GM23338 (cell line): ENCODE results near the gene ODAD4. TPM values are rescaled to one million over a fixed set of nuclear protein-coding genes. Genes with fewer than 3 reads are reported as not detected.

Experiments used
- ATAC-seq: fragments of 200-7000 bp; cut with Tn5 transposase; 3 replicates; pipeline ENCODE4 v1.9.1; 2020
- DNase-seq: peaks from one replicate; pipeline ENCODE4 v3.0.0-alpha.2; 2015; ENCODE audit warnings: low spot score
- H2AFZ ChIP-seq: fragments of 200-600 bp; sonication (generic); 2 replicates; pipeline ENCODE4 v1.8.0; 2016; ENCODE audit warnings: antibody characterized with exemption, mild to moderate bottlenecking, moderate library complexity
- H3F3A ChIP-seq: fragments of 200-600 bp; sonication (generic); replicated peaks from 2 replicates; pipeline ENCODE4 v1.8.0; 2017; ENCODE audit warnings: antibody characterized with exemption, mixed run types, low read depth
- H3K27ac ChIP-seq: fragments of 200-600 bp; sonication (generic); 2 replicates; pipeline ENCODE4 v1.6.1; 2016; ENCODE audit warnings: low read depth
- H3K27me3 ChIP-seq: fragments of 200-600 bp; sonication (generic); 2 replicates; pipeline ENCODE4 v1.8.0; 2016; ENCODE audit warnings: mild to moderate bottlenecking, mixed run types, moderate library complexity; ENCODE audit not compliant: insufficient read depth
- H3K36me3 ChIP-seq: fragments of 200-600 bp; sonication (generic); 2 replicates; pipeline ENCODE4 v1.8.0; 2016; ENCODE audit warnings: mild to moderate bottlenecking; ENCODE audit not compliant: insufficient read depth
- H3K4me1 ChIP-seq: fragments of 200-600 bp; sonication (generic); 2 replicates; pipeline ENCODE4 v1.8.0; 2016; ENCODE audit warnings: mild to moderate bottlenecking, moderate library complexity; ENCODE audit not compliant: insufficient read depth
- H3K4me2 ChIP-seq: fragments of 200-600 bp; sonication (generic); 2 replicates; pipeline ENCODE4 v1.7.1; 2017; ENCODE audit warnings: mixed run types
- H3K4me3 ChIP-seq: fragments of 200-600 bp; sonication (generic); 2 replicates; pipeline ENCODE4 v1.6.1; 2016; ENCODE audit warnings: mixed run types
- H3K79me2 ChIP-seq: fragments of 200-600 bp; sonication (generic); replicated peaks from 2 replicates; pipeline ENCODE4 v1.8.0; 2017; ENCODE audit warnings: mild to moderate bottlenecking; ENCODE audit not compliant: insufficient read depth
- H3K9me2 ChIP-seq: fragments of 200-600 bp; sonication (generic); 2 replicates; pipeline ENCODE4 v1.8.0; 2017; ENCODE audit not compliant: insufficient read depth
- H4K20me1 ChIP-seq: fragments of 200-600 bp; sonication (generic); replicated peaks from 2 replicates; pipeline ENCODE4 v1.8.0; 2017; ENCODE audit warnings: mild to moderate bottlenecking; ENCODE audit not compliant: insufficient read depth
- H3K27ac Mint-ChIP-seq: 2 replicates; pipeline ENCODE4 v1.8.0; 2020; ENCODE audit warnings: inconsistent platforms, mild to moderate bottlenecking, moderate library complexity, mixed read lengths
- H3K27me3 Mint-ChIP-seq: 3 replicates; pipeline ENCODE4 v1.8.0; 2022; ENCODE audit warnings: low read depth, mild to moderate bottlenecking, moderate library complexity, mixed read lengths, inconsistent platforms; ENCODE audit not compliant: insufficient read depth, poor library complexity
- H3K36me3 Mint-ChIP-seq: 3 replicates; pipeline ENCODE4 v1.8.0; 2021; ENCODE audit warnings: low read depth, mild to moderate bottlenecking, inconsistent platforms, moderate library complexity, mixed read lengths
- H3K4me1 Mint-ChIP-seq: 3 replicates; pipeline ENCODE4 v1.8.0; 2020; ENCODE audit warnings: mild to moderate bottlenecking, inconsistent platforms, mixed read lengths
- H3K4me3 Mint-ChIP-seq: 3 replicates; pipeline ENCODE4 v1.8.0; 2021; ENCODE audit warnings: moderate library complexity, mild to moderate bottlenecking, inconsistent platforms, mixed read lengths
- H3K9me3 Mint-ChIP-seq: 3 replicates; pipeline ENCODE4 v1.8.0; 2020; ENCODE audit warnings: moderate library complexity, mild to moderate bottlenecking, inconsistent platforms, mixed read lengths
- CREB1 ChIP-seq: fragments of 250-450 bp; sonication (Bioruptor Pico); IDR thresholded peaks from 2 replicates; pipeline ENCODE4 v1.5.0; 2020; ENCODE audit warnings: low read depth, mild to moderate bottlenecking, moderate library complexity
- CTCF ChIP-seq, 2 experiments: fragments of 200-600 bp in 1 of 2; sonication (generic) in 1 of 2; conservative IDR thresholded peaks; 2 replicates each; pipeline versions ENCODE4 v1.5.1 to v1.6.1; 2016 to 2017; ENCODE audit warnings: antibody characterized with exemption in 2 of 2, low read depth in 2 of 2, mild to moderate bottlenecking in 2 of 2, moderate library complexity in 1 of 2
- EZH2 ChIP-seq: fragments of 200-600 bp; sonication (generic); IDR thresholded peaks from one replicate; pipeline ENCODE4 v1.8.0; 2017; ENCODE audit warnings: antibody characterized with exemption, mild to moderate bottlenecking, low read depth; ENCODE audit not compliant: unreplicated experiment
- EZH2phosphoT487 ChIP-seq: fragments of 200-600 bp; sonication (generic); IDR thresholded peaks from one replicate; pipeline ENCODE4 v1.8.1; 2018; ENCODE audit warnings: antibody characterized with exemption; ENCODE audit not compliant: unreplicated experiment
- JUNB ChIP-seq: IDR thresholded peaks from one replicate; pipeline ENCODE4 v1.6.1; 2016; ENCODE audit warnings: antibody characterized with exemption; ENCODE audit not compliant: unreplicated experiment
- NANOG ChIP-seq: IDR thresholded peaks from 2 replicates; pipeline ENCODE4 v1.6.1; 2016; ENCODE audit warnings: antibody characterized with exemption, borderline replicate concordance
- POLR2AphosphoS5 ChIP-seq: IDR thresholded peaks from 2 replicates; pipeline ENCODE4 v1.6.1; 2016; ENCODE audit warnings: antibody characterized with exemption, low read depth
- STAT1 ChIP-seq: IDR thresholded peaks from one replicate; pipeline ENCODE4 v1.6.1; 2016; ENCODE audit warnings: antibody characterized with exemption; ENCODE audit not compliant: unreplicated experiment
- ZNF114 ChIP-seq: fragments of 250-450 bp; sonication (Bioruptor Pico); IDR thresholded peaks from 2 replicates; pipeline ENCODE4 v1.5.0; 2020; ENCODE audit warnings: mild to moderate bottlenecking, moderate library complexity
- ZNF331 ChIP-seq: fragments of 250-450 bp; sonication (Bioruptor Pico); IDR thresholded peaks from 2 replicates; pipeline ENCODE4 v1.5.0; 2020; ENCODE audit warnings: low read depth, mild to moderate bottlenecking, moderate library complexity
- ZNF462 ChIP-seq: fragments of 250-450 bp; sonication (Bioruptor Pico); IDR thresholded peaks from 2 replicates; pipeline ENCODE4 v1.5.0; 2020; ENCODE audit warnings: mild to moderate bottlenecking, moderate library complexity
- polyA plus RNA-seq: library from polyadenylated mRNA; unstranded; fragments of >200 nt; fragmentation: Nextera tagmentation; extraction: Ambion mirVana; gene quantifications from 2 replicates; pipeline ENCODE4 v1.2.1, GENCODE V29; 2016
- total RNA-seq: library from RNA; depleted of rRNA; stranded (reverse); fragments of >200 nt; shearing (Covaris generic); gene quantifications from 2 replicates; pipeline ENCODE4 v1.2.3, GENCODE V29; 2014

The ODAD4 gene
- total and polyA plus RNA-seq, 2 experiments from 2014 or later, result 1.7 to 1.8 TPM

GRCh38 chr17:41919165-41919817, 11.1 kb upstream of the ODAD4 start:
- Histone ChIP-seq H4K20me1 (peaks cover 36% of the 10 kb centered on the region), H2AFZ (peak overlapping the region; percentile 95), H3K36me3 (no peaks in the 10 kb centered on the region; the same call in 1 of the 2 replicates), H3K4me3 (peak overlapping the region; percentile 99), H3K27ac (peak overlapping the region; percentile 99), H3K27me3 (no peaks in the 10 kb centered on the region), H3F3A (peaks cover 19% of the 10 kb centered on the region), H3K9me2 (no peaks in the 10 kb centered on the region), H3K4me2 (peak overlapping the region; percentile 88), H3K4me1 (peaks cover 43% of the 10 kb centered on the region), H3K79me2 (peaks cover 45% of the 10 kb centered on the region)
- TF ChIP-seq STAT1 (no peak), POLR2AphosphoS5 (peak; percentile 70; the same call in 1 of the 2 replicates)
- peaks cover 41% of the 10 kb centered on the region for H3K4me1 Mint-ChIP-seq
- H3K4me3 Mint-ChIP-seq, result peak overlapping the region; percentile 90
- H3K27me3 Mint-ChIP-seq, result peaks cover 15% of the 10 kb centered on the region
- DNase-seq (peak; percentile 84), ATAC-seq (peak; percentile 73)
- peak overlapping the region; percentile 96 for H3K27ac Mint-ChIP-seq
- H3K9me3 Mint-ChIP-seq, result no peaks in the 10 kb centered on the region; the same call in 2 of the 3 replicates
- H3K36me3 Mint-ChIP-seq, result peaks cover 25% of the 10 kb centered on the region

- Histone ChIP-seq H3K36me3 (no peaks in the 10 kb centered on the region; the same call in 1 of the 2 replicates), H3K4me2 (peak overlapping the region; percentile 88), H3K4me3 (peak overlapping the region; percentile 99), H3K79me2 (peaks cover 38% of the 10 kb centered on the region), H3K4me1 (peaks cover 37% of the 10 kb centered on the region), H3K27ac (peak overlapping the region; percentile 99), H4K20me1 (peaks cover 29% of the 10 kb centered on the region), H3K9me2 (no peaks in the 10 kb centered on the region), H3K27me3 (no peaks in the 10 kb centered on the region), H2AFZ (peak overlapping the region; percentile 95), H3F3A (peaks cover 19% of the 10 kb centered on the region)
- peak overlapping the region; percentile 17 for H3K27ac Mint-ChIP-seq
- peaks cover 33% of the 10 kb centered on the region for H3K4me1 Mint-ChIP-seq
- peaks cover 12% of the 10 kb centered on the region for H3K27me3 Mint-ChIP-seq
- peak overlapping the region; percentile 90 for H3K4me3 Mint-ChIP-seq
- peaks cover 18% of the 10 kb centered on the region for H3K36me3 Mint-ChIP-seq
- no peaks in the 10 kb centered on the region; the same call in 2 of the 3 replicates for H3K9me3 Mint-ChIP-seq
- ATAC-seq, result no peak; the same call in 2 of the 3 replicates
- peak; percentile 58 for DNase-seq
- TF ChIP-seq ZNF331 (CRISPR knock-in tag), result no peak
- TF ChIP-seq EZH2phosphoT487, result no peak
- TF ChIP-seq STAT1, result no peak
- no peak for TF ChIP-seq EZH2
- no peak for TF ChIP-seq NANOG
- no peak for TF ChIP-seq ZNF462 (CRISPR knock-in tag)
- no peak for TF ChIP-seq POLR2AphosphoS5
- no peak for TF ChIP-seq ZNF114 (CRISPR knock-in tag)
- no peak for TF ChIP-seq CTCF (conservative IDR thresholded peaks at IDR 0.05; ENCODE audit: low read depth in 2 of 2)
- no peak for TF ChIP-seq JUNB
- no peak for TF ChIP-seq CREB1 (CRISPR knock-in tag)
Measured at GRCh38 chr17:41919840-41920579, 10.4 kb upstream of the ODAD4 start.
